Measurements from ENCODE around the gene CREB5.

The CREB5 gene

GRCh38 chr7:28613262-28613661 lies 200.9 kb downstream of the CREB5 start:
- DNase-seq (ENCODE audit: low spot score), result no peak

- DNase-seq (ENCODE audit: low spot score), result no peak
Observed at GRCh38 chr7:28615091-28615490, 202.8 kb downstream of the CREB5 start.

- DNase-seq (ENCODE audit: low spot score), result no peak
Observed at GRCh38 chr7:28617308-28617880, 205.1 kb downstream of the CREB5 start.

GRCh38 chr7:28618383-28618782 lies 206.1 kb downstream of the CREB5 start:
- DNase-seq (ENCODE audit: low spot score), result no peak

GRCh38 chr7:28619256-28619655 lies 206.9 kb downstream of the CREB5 start:
- no peak for DNase-seq (ENCODE audit: low spot score)

DNA sequence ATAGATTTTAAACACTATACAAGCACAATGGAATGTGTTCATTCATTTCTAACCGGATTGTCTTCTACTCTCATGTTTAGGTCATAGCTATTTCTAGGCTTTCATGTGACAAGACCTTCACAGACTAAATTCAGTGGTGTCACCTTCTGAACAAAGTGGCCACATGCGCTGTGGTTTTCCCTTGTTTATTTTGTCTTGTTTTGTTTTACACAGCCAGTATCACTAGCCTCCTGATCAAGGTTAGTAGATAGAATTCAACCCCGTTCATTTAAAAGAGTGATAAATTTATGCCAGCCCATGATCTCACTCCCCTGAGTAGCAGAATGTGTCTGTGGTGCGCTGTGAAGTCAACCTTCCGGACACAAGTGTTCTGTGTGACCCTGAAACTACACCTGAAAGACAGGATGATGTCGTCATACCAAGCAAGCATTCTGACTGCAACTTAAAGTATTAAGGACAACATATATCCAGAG lies 209.1 kb downstream of the CREB5 start:
- DNase-seq (ENCODE audit: low spot score), result no peak

- no peak for DNase-seq (ENCODE audit: low spot score)
Observed at GRCh38 chr7:28623105-28623730, 210.9 kb downstream of the CREB5 start.

DNA sequence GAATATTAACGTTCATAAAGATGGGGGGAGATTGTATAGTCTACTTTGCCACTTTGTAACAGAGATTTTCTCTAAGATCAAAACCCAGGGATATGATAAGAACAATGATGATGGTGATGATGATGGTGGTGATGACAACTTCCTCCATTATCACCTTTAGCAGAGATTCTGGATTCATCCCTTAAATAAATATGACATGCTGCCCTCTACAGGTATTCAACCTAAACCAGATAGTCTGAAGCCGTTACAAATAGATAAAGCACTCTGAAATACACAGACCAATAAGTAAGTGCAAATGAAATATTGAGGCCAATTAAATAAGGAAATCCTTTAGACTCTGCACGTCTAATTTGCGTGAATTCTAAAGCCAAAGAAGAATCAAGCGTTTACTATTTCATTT lies 211.5 kb downstream of the CREB5 start:
- DNase-seq (ENCODE audit: low spot score), result no peak

- no peak for DNase-seq (ENCODE audit: low spot score)
Observed at GRCh38 chr7:28625432-28625831, 213.1 kb downstream of the CREB5 start.

- DNase-seq (ENCODE audit: low spot score), result no peak
Observed at GRCh38 chr7:28626221-28626620, 213.9 kb downstream of the CREB5 start.

GRCh38 chr7:28626624-28627262 lies 214.4 kb downstream of the CREB5 start:
- peak; percentile 62 for DNase-seq (ENCODE audit: low spot score)

GRCh38 chr7:28627263-28627653 lies 214.9 kb downstream of the CREB5 start:
- no peak for DNase-seq (ENCODE audit: low spot score)

GRCh38 chr7:28627896-28628295 lies 215.6 kb downstream of the CREB5 start:
- DNase-seq (ENCODE audit: low spot score), result no peak

GRCh38 chr7:28629216-28629842 lies 217.0 kb downstream of the CREB5 start:
- no peak for DNase-seq (ENCODE audit: low spot score)

- no peak for DNase-seq (ENCODE audit: low spot score)
Observed at GRCh38 chr7:28630350-28630749, 218.0 kb downstream of the CREB5 start.

DNA sequence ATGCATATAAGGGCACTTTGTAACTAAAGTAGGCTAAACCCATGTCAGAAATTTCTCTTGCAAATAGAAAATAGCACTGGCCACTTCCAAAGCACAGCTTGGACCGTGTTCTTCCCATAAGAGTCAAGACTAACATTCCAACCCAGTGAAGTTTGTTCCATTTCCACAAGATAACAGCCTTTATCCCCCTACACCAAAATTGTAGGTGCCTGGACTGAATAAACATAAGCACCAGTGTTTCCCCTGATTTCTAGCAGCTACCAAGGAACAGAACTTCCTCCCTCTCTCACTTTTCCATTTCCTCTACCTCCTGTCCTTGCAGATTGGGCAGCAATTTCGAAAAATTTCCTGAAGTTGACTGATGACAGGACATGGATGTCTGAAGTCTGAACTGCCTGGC lies 219.7 kb downstream of the CREB5 start:
- DNase-seq (ENCODE audit: low spot score), result no peak

- no peak for DNase-seq (ENCODE audit: low spot score)
Observed at GRCh38 chr7:28638914-28639313, 226.6 kb downstream of the CREB5 start.

DNA sequence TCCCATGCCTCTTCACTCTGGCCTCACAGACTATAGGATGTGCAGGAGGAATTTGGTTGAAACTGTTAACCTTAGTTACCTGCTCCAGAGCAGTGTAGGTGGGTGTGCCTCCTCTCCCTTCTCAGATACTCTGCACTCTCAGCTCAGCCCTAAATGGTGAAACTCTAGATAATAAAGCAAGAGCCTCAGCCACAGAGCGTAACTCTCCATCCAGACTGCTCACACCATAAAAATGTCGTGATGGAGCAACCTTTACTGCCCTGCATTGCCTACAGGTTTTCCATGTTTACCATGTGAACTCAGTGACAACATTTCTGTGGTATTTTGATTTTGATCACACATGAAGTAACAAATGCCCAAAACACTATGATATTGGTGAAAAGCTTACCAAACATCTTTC lies 227.7 kb downstream of the CREB5 start:
- DNase-seq (ENCODE audit: low spot score), result no peak

DNA sequence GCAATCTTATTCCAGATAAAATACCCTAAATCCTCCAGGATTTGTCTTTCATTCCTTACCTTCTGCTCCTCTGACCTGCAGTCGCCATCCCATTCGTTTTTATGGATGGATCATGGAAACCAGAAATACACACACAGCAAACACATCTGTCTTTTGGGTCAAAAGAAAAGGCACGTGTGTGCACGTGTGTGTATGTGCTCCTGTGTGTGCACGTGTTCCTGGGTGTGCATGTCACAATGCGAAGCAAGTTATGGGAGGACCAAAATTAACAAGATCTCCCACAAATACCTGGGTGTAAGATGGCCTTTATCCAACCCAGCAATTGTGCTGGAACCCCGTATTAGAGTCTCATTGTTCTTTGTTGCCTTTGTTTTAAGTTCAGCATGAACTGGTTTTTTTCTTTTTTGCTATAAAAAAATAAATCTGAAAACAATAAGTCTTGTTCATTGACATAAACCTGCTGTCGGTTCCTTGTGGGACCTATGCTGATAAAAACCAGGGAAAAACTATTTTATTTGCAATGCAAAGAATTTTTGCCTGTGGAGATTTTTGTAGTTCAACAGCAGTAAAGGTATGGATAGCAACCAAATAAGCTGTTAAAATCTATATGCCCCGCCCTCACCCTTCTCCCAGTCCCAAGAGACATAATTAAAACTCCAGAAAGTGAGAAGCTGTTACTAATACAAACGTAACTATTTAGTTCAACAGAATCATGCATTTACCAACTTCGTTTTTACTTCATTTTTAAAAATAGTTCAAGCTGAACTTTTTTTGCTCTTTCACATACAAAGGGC lies 229.6 kb downstream of the CREB5 start:
- DNase-seq (ENCODE audit: low spot score), result no peak

DNA sequence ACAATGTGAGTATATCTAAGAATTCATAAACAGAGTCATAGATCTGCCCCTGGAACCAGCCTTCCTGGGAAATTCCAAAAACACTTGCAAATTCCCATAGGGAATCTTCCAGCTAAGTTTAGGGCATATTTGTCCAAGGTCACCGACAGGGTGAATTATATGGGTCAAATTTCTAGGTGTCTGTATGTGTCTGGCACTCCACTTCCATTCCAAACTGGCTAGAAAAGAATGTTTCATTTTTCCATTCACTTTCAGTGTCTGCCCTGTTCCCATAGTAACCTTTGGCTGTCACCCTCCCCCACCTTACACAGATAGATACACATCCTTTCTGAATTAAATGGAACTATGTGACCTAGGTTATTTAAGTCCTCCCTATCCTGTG lies 230.9 kb downstream of the CREB5 start:
- DNase-seq (ENCODE audit: low spot score), result no peak

- no peak for DNase-seq (ENCODE audit: low spot score)
Observed at GRCh38 chr7:28643584-28644340, 231.4 kb downstream of the CREB5 start.

GRCh38 chr7:28645866-28646265 lies 233.5 kb downstream of the CREB5 start:
- DNase-seq (ENCODE audit: low spot score), result no peak
